Cardiac muscle cell (in vitro differentiated cells and primary cell): ENCODE data around the gene PSMG4. TPM values are rescaled to one million over a fixed set of nuclear protein-coding genes. Genes with fewer than 3 reads are reported as not detected.

ENCODE experiments used
- DNase-seq, 2 donors: peaks; one replicate each; pipeline versions ENCODE4 v3.0.0 to v3.0.0-alpha.2; 2010 to 2017; ENCODE audit warnings: low read depth in 1 of 2, low spot score in 1 of 2
- H3K27ac ChIP-seq: fragments of 200-600 bp; sonication (generic); 2 replicates; pipeline ENCODE4 v1.5.1; 2016
- H3K27me3 ChIP-seq: fragments of 200-600 bp; sonication (generic); 2 replicates; pipeline ENCODE4 v1.6.0; 2016; ENCODE audit warnings: control low read depth
- H3K36me3 ChIP-seq: fragments of 200-600 bp; sonication (generic); 2 replicates; pipeline ENCODE4 v1.5.1; 2016; ENCODE audit warnings: control low read depth
- H3K4me1 ChIP-seq: fragments of 200-600 bp; sonication (generic); 2 replicates; pipeline ENCODE4 v1.8.1; 2017; ENCODE audit warnings: low read depth, mild to moderate bottlenecking, mixed run types
- H3K4me3 ChIP-seq: fragments of 200-600 bp; sonication (generic); 2 replicates; pipeline ENCODE4 v1.5.1; 2016; ENCODE audit warnings: mild to moderate bottlenecking
- H3K9me3 ChIP-seq: fragments of 200-600 bp; sonication (generic); 2 replicates; pipeline ENCODE4 v1.5.1; 2017; ENCODE audit warnings: low read depth, mild to moderate bottlenecking, control low read depth
- CTCF ChIP-seq: IDR thresholded peaks from 2 replicates; pipeline ENCODE4 v1.5.1; 2012; ENCODE audit warnings: low read depth, mild to moderate bottlenecking, low read length
- polyA plus RNA-seq: library from polyadenylated mRNA; unstranded; fragments of >200 nt; fragmentation: Nextera tagmentation; extraction: Ambion mirVana; gene quantifications from 2 replicates; pipeline ENCODE4 v1.2.1, GENCODE V29; 2016
- total RNA-seq: library from RNA; depleted of rRNA; stranded (reverse); fragments of >200 nt; gene quantifications from 2 replicates; pipeline ENCODE4 v1.2.3, GENCODE V29; 2016

Gene PSMG4
- total and polyA plus RNA-seq, 2 experiments from 2014 or later, result 22.2 to 44.0 TPM

GRCh38 chr6:3299221-3299620 is 40.5 kb downstream of the PSMG4 start:
- no peaks in the 10 kb centered on the region for H3K27me3 ChIP-seq
- no peak for DNase-seq
- H3K9me3 ChIP-seq, result no peaks in the 10 kb centered on the region
- peaks cover 9% of the 10 kb centered on the region for H3K4me1 ChIP-seq
- no peaks in the 10 kb centered on the region for H3K36me3 ChIP-seq
- H3K27ac ChIP-seq, result no peak overlapping the region
- no peak overlapping the region for H3K4me3 ChIP-seq
- no peak for TF ChIP-seq CTCF

DNA sequence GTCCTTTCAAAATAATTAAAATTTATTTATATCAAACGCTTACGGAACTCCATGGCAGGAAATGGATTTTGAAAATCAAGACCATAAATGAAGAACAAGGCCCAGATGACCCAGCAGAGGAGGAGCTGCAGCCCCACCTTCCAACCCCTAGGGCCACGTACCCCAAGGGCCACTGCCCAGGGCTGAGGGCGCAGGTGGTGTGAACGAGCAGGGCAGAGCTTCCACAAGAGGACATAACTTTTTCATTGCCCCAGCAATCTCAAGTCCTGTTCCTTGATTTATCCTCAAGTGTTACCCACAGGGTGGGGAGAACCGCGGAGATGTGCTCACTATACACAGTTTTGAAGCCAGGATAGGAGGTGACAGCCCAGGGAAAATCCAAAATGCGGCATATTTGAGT is 42.8 kb downstream of the PSMG4 start:
- no peak overlapping the region for H3K27ac ChIP-seq
- H3K27me3 ChIP-seq, result no peaks in the 10 kb centered on the region
- no peak overlapping the region for H3K4me3 ChIP-seq
- no peak for DNase-seq
- H3K4me1 ChIP-seq, result no peaks in the 10 kb centered on the region
- no peaks in the 10 kb centered on the region for H3K9me3 ChIP-seq
- TF ChIP-seq CTCF, result no peak
- H3K36me3 ChIP-seq, result no peaks in the 10 kb centered on the region

GRCh38 chr6:3303795-3304411 is 45.2 kb downstream of the PSMG4 start:
- no peak overlapping the region for H3K4me3 ChIP-seq
- no peak for DNase-seq
- no peaks in the 10 kb centered on the region for H3K4me1 ChIP-seq
- no peaks in the 10 kb centered on the region for H3K36me3 ChIP-seq
- H3K27me3 ChIP-seq, result no peaks in the 10 kb centered on the region
- no peak overlapping the region for H3K27ac ChIP-seq
- no peak for TF ChIP-seq CTCF
- no peaks in the 10 kb centered on the region for H3K9me3 ChIP-seq

DNA sequence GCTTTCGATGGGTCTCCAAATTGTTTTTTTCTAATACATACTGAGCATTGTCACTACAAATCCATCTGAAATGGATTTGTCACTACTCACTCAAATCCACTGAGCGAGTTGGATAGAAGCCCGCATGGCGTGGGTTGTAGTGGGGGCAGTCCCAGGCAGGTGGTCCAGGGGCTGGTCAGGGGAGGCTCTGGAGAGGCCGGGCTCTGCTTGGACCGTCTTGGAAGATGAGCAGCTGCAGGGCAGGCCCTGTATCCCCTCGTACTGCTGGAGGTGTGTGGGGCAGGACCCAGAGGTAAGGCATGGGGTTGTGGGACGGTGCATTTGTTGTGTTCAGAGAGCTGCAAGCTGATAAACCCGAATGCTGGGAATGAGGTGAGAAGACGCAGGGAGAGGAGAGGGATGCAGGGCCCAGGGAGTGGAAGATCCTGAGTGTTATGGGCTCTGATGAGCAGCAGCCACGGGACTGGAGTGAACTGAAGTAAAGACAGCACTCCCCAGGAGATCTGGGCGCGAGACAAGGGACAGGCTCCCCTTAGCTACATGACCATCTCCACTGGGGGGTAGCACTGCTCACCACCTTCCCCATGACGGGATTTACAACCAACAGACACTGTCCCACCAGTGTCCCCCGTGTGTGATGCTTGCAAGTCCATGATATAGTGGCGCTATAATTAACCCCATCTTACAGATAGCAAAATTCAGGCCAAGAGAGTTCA is 45.9 kb downstream of the PSMG4 start:
- Histone ChIP-seq H3K9me3 (no peaks in the 10 kb centered on the region), H3K27me3 (no peaks in the 10 kb centered on the region), H3K4me3 (no peak overlapping the region), H3K27ac (no peak overlapping the region), H3K36me3 (no peaks in the 10 kb centered on the region), H3K4me1 (no peaks in the 10 kb centered on the region)
- DNase-seq, result no peak
- TF ChIP-seq CTCF, result no peak

- Histone ChIP-seq H3K9me3 (no peaks in the 10 kb centered on the region), H3K27me3 (no peaks in the 10 kb centered on the region), H3K4me3 (no peak overlapping the region), H3K36me3 (no peaks in the 10 kb centered on the region), H3K4me1 (no peaks in the 10 kb centered on the region), H3K27ac (no peak overlapping the region)
- no peak for TF ChIP-seq CTCF
- no peak for DNase-seq
Observed at GRCh38 chr6:3305216-3305565, 46.4 kb downstream of the PSMG4 start.
